Measurements from ENCODE around the gene VAT1L. TPM values are rescaled to one million over a fixed set of nuclear protein-coding genes. Genes with fewer than 3 reads are reported as not detected.

VAT1L gene
- total RNA-seq, 2 donors from 2014 or later, result 0.05 to 4.4 TPM

GRCh38 chr16:77849646-77850258 lies 61.4 kb downstream of the VAT1L start:
- Histone ChIP-seq H3K9me3 (no peaks in the 10 kb centered on the region), H3K36me3 (no peaks in the 10 kb centered on the region), H3K27me3 (replicated peaks; ENCODE audit: insufficient read depth) (no peaks in the 10 kb centered on the region), H3K4me3 (no peak overlapping the region), H3K4me1 (replicated peaks) (no peaks in the 10 kb centered on the region), H3K27ac (no peak overlapping the region)
- 76% methylated on average over 13 of the region's 13 CpGs for WGBS
- intact Hi-C loops (cut with DNase I), result no loop called here
- no peak for DNase-seq (ENCODE audit: low spot score)
- TF ChIP-seq, protein P1, sequence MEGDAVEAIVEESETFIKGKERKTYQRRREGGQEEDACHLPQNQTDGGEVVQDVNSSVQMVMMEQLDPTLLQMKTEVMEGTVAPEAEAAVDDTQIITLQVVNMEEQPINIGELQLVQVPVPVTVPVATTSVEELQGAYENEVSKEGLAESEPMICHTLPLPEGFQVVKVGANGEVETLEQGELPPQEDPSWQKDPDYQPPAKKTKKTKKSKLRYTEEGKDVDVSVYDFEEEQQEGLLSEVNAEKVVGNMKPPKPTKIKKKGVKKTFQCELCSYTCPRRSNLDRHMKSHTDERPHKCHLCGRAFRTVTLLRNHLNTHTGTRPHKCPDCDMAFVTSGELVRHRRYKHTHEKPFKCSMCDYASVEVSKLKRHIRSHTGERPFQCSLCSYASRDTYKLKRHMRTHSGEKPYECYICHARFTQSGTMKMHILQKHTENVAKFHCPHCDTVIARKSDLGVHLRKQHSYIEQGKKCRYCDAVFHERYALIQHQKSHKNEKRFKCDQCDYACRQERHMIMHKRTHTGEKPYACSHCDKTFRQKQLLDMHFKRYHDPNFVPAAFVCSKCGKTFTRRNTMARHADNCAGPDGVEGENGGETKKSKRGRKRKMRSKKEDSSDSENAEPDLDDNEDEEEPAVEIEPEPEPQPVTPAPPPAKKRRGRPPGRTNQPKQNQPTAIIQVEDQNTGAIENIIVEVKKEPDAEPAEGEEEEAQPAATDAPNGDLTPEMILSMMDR (IDR thresholded peaks at IDR 0.05), result no peak
- TF ChIP-seq POLR2A (IDR thresholded peaks at IDR 0.05), result no peak
- TF ChIP-seq POLR2AphosphoS5 (IDR thresholded peaks at IDR 0.05), result no peak

DNA sequence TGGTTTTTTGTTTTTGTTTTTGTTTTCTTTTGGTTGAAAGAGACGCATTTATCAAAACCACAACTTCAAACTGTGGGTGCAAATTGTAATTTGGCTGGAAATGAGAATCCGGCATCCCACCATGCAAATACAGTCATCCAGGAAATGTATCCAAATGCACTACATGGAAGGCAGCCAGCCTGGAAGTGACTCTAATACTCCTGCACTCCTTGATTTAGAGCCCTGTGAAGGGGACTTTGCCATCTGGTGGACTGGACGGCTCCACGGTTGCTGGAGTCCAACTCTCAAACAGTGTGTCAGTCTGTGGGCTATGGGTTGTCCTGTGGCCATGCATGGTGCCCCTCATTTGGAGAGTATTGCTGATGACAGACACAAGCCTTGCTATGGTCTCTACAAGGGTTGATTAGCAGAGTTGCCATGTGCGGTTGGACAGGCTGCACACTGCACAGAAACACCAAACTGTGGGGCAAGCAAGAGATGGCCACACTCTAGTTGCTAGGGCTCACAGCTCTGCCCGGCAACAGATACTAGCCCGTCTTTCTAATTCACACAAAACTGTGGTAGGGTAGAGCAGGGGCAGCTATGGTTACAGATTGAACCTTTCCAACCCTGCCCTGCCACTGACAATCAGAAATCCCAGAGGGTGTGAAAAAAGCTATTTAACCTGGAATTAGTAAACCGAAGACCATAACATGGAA lies 62.4 kb downstream of the VAT1L start:
- DNase-seq (ENCODE audit: low spot score), result no peak
- no peak overlapping the region for H3K27ac ChIP-seq
- no peaks in the 10 kb centered on the region for H3K4me1 ChIP-seq (replicated peaks)
- no peaks in the 10 kb centered on the region for H3K9me3 ChIP-seq
- no peaks in the 10 kb centered on the region for H3K36me3 ChIP-seq
- WGBS, result 73% methylated on average over 8 of the region's 8 CpGs
- H3K27me3 ChIP-seq (replicated peaks; ENCODE audit: insufficient read depth), result no peaks in the 10 kb centered on the region
- no peak for TF ChIP-seq POLR2A (IDR thresholded peaks at IDR 0.05)
- TF ChIP-seq POLR2AphosphoS5 (IDR thresholded peaks at IDR 0.05), result no peak
- TF ChIP-seq, protein P1 (IDR thresholded peaks at IDR 0.05), result no peak
- intact Hi-C loops (cut with DNase I), result no loop called here
- H3K4me3 ChIP-seq, result no peak overlapping the region

- DNase-seq (ENCODE audit: low spot score), result no peak
- TF ChIP-seq POLR2A (IDR thresholded peaks at IDR 0.05), result no peak
- no peaks in the 10 kb centered on the region for H3K4me1 ChIP-seq (replicated peaks)
- H3K27me3 ChIP-seq (replicated peaks; ENCODE audit: insufficient read depth), result no peaks in the 10 kb centered on the region
- no peaks in the 10 kb centered on the region for H3K9me3 ChIP-seq
- H3K4me3 ChIP-seq, result no peak overlapping the region
- H3K27ac ChIP-seq, result no peak overlapping the region
- 92% methylated on average over 5 of the region's 5 CpGs for WGBS
- no peaks in the 10 kb centered on the region for H3K36me3 ChIP-seq
- intact Hi-C loops (cut with DNase I), result no loop called here
Observed at GRCh38 chr16:77853161-77853560, 64.8 kb downstream of the VAT1L start.

- intact Hi-C loops (cut with DNase I), result no loop called here
- DNase-seq (ENCODE audit: low spot score), result no peak
- no peak for TF ChIP-seq POLR2AphosphoS5 (IDR thresholded peaks at IDR 0.05)
- TF ChIP-seq, protein P1 (IDR thresholded peaks at IDR 0.05), result no peak
- TF ChIP-seq POLR2A (IDR thresholded peaks at IDR 0.05), result no peak
- WGBS, result 53% methylated on average over 11 of the region's 11 CpGs
- H3K4me1 ChIP-seq (replicated peaks), result no peaks in the 10 kb centered on the region
- no peak overlapping the region for H3K27ac ChIP-seq
- no peak overlapping the region for H3K4me3 ChIP-seq
- no peaks in the 10 kb centered on the region for H3K9me3 ChIP-seq
- H3K36me3 ChIP-seq, result no peaks in the 10 kb centered on the region
- H3K27me3 ChIP-seq (replicated peaks; ENCODE audit: insufficient read depth), result no peaks in the 10 kb centered on the region
Observed at GRCh38 chr16:77856438-77857160, 68.2 kb downstream of the VAT1L start.

DNA sequence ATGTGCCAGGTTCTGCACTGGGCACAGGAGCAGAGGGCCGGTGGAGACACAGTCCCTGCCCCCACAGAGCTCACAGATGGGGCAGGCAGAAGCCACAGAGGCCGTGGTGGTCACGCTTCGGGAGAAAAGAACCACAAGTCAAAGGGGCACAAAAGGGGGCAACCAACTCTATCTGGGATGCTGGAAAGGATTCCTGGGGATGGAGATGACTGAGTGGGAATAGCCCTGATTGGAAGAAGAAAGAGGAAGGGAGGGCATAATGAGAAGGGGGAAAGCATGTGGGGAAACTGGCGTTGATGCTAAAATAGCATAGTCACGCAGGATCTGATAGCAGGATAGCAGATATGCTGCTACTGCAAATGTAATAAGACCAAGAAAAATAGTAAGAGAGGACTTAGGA lies 69.7 kb downstream of the VAT1L start:
- WGBS, result 86% methylated on average over 6 of the region's 6 CpGs
- no peak for DNase-seq (ENCODE audit: low spot score)

More for the DNA sequence above, 69.7 kb downstream of the VAT1L start:
- Histone ChIP-seq H3K36me3 (no peaks in the 10 kb centered on the region), H3K27me3 (replicated peaks; ENCODE audit: insufficient read depth) (no peaks in the 10 kb centered on the region), H3K4me3 (no peak overlapping the region), H3K9me3 (no peaks in the 10 kb centered on the region), H3K27ac (no peak overlapping the region), H3K4me1 (replicated peaks) (no peaks in the 10 kb centered on the region)
- intact Hi-C loops (cut with DNase I), result no loop called here
- no peak for TF ChIP-seq POLR2AphosphoS5 (IDR thresholded peaks at IDR 0.05)
- TF ChIP-seq, protein P1 (IDR thresholded peaks at IDR 0.05), result no peak

Data from prostate gland (tissue), 2 donors.